T47D (cell line): ENCODE data around the gene ZNF883.
A peak's percentile ranks its signal among the peaks of the same experiment; 100 is the strongest.

Experiments
- DNase-seq, 2 experiments: peaks; one replicate each; pipeline versions ENCODE4 v3.0.0 to v3.0.0-alpha.2; 2011 to 2012; ENCODE audit warnings: low read depth in 1 of 2, low spot score in 1 of 2
- JUND ChIP-seq: IDR thresholded peaks from 2 replicates; pipeline ENCODE4 v1.6.1; 2012; ENCODE audit warnings: low read depth
- in situ Hi-C: cut with HindIII; loops from 2 replicates; pipeline ENCODE4 v1.10.0; 2016; ENCODE audit warnings: low sequenced_read_pairs, low pct_unique_long_range_greater_than_20kb

The ZNF883 gene

DNA sequence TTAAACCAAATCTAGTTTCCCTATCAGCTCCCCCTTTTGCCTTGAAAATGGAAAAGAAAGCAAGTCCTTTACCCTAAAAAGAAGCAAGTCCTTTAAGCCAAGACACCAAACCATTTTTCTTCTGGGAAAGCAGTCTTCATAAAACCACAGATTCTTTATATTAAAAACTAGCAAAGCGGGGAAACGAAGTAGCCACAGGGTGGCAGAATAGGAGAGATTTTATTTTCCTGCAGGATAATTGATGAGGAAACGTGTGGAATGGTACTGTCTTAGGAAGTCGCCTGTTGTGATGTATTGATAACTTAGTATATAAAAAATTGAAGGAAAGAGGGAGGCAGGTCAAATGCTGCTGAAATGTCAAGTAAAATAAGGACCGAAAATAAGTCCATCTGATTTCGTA, 41.1 kb downstream of the ZNF883 start:
- DNase-seq = peak; percentile 33 to 69

DNA sequence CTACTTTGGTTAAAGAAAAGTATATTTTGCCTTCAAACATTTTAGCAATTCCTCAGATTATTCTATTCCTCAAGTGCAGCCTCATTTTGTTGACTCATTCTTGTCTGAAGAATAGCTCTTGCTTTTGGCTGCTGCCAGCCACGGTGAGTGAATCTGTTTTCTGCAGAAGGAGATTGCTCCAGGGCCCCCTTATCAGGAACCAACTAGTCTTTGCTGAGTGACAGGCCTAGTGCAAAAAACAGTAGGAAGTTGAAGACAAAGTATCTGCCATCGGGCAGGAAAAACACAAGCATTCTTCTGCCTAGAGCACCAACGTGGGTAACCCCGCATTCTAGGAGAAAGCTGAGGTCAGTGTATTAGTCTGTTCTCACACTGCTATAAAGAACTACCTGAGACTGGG, 42.3 kb downstream of the ZNF883 start:
- no peak for DNase-seq
- in situ Hi-C loops = no loop called here

More for the DNA sequence above, 41.1 kb downstream of the ZNF883 start:
- in situ Hi-C loops = no loop called here
- no peak for TF ChIP-seq JUND

DNA sequence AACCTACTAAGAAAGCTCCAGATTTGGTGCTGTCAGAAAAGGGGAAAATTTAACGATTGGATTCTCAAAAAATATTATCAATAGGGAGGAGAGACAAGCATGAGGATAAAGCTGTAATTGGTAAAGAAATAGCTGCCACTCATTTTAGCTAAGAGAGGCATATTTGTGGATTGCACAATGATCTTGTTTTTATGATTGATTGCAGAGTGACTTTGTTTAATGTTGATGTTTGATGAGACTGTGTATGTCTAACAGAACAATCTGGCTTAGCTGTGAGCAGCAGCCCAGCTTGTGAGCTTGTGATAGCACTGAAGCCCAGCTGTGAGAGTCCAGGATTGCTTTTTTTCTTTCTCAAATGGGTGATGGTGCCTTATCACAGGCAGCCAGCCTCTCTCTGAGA, 56.4 kb downstream of the ZNF883 start:
- DNase-seq = no peak
- TF ChIP-seq JUND = no peak
- in situ Hi-C loops = no loop called here

More for the DNA sequence above, 42.3 kb downstream of the ZNF883 start:
- TF ChIP-seq JUND = no peak

DNA sequence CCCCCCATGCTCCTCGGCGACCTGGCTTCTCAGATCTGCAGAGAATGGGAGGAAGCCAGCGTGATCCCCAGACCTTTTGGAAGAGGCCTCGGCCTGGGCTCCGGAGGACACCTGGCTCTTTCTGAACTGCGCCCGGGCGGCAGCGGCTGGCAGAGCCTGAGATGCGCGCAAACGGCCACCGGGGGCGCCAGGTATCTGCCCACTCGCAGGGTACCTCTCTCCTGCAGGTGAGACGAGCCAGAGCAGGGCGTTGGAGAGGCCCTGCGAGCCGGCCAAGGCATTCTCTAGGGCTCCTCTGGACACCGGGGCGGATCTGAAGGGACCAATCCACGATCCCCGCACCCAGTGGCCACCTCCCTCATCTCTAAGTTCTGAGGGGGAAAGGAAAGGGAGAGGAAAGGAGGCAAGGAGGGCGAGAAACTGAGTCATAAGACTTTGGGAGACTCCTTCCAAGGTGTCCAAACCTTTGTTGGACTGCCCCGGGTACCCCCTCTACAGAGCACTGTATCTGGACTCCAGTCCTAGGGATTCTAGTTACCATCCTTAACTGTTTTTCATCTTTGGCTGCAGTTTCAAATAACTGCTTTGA, 66.3 kb downstream of the ZNF883 start:
- peak in 1 of 2 experiments; percentile 61 for DNase-seq
- TF ChIP-seq JUND = no peak
- in situ Hi-C loops = no loop called here

DNA sequence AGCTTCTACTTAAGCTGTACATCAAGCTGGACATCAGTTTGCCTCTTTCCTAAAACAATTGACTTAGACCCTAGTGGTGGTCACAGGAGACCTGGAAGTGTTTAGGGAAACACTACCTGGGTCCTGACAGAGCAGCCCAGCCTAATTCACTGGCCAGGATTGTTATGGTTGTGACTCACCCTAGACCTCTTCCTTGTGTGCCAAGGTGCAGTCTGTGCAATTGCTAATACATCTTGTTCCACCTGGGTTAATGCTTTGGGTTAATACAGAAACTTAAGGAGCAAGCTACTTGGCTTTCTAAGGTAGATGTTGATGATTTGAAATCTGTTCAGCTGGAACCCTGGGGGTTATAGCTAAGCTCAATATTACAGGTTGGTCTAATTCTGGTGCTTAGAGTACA, 72.6 kb downstream of the ZNF883 start:
- TF ChIP-seq JUND = no peak
- no peak for DNase-seq
- in situ Hi-C loops = no loop called here

DNA sequence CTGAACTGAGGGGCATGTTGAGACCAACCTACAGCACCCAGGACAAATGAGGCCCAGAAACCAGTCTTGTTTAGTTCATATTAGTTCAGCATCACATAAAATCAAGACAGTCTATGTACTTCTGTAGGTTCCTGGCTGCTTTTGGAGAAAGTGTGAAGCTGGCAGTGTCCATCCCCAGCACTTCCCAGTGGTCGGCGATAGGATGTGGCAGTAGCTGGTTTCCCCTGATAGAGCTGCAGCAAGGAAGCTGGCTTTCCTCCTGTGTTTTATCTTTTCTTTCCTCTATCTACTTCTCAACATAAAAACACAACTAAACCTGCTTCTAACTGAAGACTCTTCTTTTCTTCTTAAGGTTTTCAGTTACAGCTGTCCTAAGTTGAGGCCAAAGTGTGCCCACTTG, 78.3 kb downstream of the ZNF883 start:
- no peak for DNase-seq
- TF ChIP-seq JUND = no peak
- in situ Hi-C loops = no loop called here

DNA sequence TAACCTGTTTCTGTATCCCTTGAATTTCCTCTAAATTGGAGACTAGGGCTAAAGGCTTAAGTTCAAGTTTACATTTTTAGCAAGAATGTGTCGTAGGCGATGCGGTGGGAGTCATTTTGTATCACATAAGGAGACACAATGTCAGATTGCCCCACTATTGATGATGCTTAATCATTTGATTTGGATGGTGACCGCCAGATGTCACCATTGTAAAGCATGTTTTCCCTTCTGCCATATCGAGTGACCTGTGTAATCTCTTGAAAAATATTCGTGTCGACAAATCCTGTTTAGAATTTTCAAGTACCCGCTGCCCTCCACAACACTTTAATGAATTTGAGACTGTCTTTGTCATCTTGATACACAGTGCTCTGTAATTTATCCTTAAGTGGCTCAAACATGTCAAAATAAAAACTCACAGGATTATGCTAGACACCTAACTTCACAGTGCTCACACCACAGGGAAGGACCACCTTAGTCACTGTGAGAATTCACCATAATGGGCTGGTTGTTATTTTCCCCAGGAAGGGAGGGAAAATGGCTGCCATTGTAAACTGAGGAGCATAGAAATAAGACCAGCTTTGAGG, 86.8 kb downstream of the ZNF883 start:
- in situ Hi-C loops = no loop called here
- DNase-seq = peak in 1 of 2 experiments; percentile 70
- no peak for TF ChIP-seq JUND

DNA sequence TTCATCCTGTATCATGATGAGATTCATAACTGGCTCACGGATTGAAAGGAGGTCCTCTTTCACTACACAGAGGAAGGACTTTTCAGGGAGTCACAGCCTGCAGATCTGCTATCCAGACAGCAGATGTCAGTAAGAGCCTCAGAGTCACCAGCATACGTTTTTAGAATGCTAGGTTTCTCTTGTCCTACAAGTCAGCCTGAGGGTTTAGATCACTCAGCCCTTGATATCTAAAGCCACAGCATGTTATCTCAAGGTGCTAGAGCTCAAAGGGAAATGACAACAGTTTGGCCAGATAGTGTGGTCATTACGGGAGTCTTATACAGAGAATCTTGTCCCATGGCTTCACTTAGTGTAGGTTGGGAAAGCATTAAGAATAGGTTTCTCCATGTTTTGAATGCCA, 90.4 kb downstream of the ZNF883 start:
- DNase-seq = peak; percentile 44 to 82
- in situ Hi-C loops = no loop called here
- no peak for TF ChIP-seq JUND

DNA sequence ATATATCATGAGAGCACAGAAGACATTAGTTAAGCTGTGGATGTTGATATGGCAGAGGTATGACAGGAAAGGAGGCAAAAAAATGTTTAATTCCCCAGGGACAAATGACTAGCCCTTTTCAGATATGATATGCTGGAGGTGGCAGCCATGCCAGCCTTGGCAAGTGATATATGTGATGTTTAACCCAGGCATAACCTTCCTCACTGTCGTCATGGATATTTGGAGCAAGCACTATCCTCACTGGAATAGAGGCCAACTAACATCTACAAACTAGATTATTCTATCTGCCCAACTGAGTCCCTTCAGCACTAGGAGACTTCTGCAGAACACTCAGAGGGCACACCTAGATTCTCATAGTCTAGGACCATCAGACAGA, 94.0 kb downstream of the ZNF883 start:
- in situ Hi-C loops = no loop called here
- TF ChIP-seq JUND = no peak
- DNase-seq = no peak

DNA sequence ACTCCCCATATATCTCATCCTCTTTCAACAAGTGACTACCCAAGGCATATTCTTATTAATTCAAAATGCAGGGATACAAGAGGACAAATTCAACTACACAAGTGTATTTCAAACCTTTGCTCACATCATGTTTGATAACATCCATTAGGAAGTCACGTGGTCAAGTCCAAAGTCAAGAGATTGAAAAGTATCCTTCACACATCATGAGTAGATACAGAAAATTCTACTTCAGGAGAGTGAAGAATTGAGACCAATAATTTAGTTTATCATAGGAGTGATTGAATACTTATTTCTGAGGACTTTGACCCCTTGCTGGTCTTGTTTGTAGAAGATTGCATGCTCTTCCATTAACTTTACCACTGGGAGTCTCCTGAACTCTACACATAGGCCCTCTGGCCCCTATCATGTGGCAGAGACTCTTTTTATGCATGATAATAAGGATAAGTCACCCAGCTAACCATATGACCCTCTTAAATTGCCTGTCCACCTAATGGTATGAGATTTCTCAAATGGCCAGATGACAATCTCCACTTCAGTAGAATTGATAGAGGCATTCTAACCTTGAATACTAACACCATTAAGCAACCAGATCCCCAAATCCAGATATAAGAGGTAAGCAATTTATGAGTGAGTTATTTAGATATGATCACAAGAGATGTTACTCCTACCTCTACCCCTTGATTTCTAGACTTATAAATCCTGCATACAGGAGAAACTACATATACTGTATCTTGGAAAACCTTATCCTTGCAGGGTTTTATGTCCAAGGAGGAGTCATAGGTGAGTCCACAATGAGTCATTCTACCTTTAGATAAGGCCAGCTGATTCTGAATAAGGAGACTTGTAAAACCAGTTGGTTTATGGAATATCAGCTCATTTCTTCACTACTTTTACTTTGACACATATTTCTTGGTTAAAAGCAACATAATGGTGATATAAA, 94.7 kb downstream of the ZNF883 start:
- TF ChIP-seq JUND = no peak
- in situ Hi-C loops = no loop called here
- no peak for DNase-seq

DNA sequence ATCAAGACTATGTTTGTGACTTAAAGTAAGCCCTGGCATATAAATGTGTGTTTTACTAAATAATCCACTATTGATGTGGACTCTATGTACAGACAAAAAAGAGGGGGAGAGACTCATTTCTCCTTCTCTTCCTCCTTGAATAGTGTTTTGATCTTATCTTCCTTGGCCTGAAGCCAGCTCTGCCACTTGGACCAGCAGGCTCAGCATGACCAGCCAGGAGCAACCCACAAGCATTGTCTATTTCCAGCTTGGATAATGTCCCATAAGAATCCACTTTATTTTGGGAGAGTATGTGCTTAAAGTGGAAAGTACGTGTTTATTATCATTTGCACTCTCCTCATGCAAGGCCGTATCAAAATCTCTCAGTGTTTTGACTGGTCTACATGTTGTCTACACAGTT, 97.5 kb downstream of the ZNF883 start:
- no peak for TF ChIP-seq JUND
- in situ Hi-C loops = no loop called here
- DNase-seq = peak in 1 of 2 experiments; percentile 69

DNA sequence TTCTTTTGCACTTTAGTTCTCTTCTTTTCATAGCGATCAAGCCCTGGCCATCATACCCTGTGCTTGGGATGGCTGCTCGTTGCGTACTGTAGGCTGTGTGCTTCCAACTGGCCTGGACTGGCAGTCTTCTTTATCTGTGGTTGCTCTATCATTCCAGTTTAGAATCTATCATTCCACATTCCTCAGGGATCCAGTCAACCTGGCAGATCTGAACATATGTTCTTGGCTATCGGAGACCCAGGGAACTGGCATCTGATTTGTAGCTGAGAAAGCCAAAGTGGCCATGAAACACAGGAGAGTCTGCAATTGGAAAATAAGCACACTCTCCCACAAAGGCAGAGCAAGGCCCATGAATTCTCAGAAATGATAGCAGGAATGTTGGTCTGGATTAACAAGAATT, 98.7 kb downstream of the ZNF883 start:
- in situ Hi-C loops = no loop called here
- DNase-seq = no peak
- no peak for TF ChIP-seq JUND

DNA sequence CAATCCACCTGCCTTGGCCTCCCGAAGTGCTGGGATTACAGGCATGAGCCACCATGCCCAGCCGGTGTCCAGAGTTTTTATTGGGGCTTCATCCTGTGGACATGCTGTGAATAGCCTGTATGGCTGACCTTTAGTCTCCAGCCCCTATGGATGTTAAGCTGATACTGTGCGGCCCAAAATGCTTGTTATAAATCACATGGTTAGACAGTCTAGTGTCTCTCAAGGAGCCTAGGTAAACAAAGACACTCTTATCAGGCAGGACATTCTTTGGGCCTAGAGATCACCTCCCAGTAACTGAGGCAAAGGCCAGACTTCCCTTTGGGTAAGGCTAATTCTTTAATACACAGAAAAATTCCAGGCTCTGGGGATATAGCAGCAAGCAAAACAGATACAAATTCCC, 99.4 kb downstream of the ZNF883 start:
- DNase-seq = no peak
- TF ChIP-seq JUND = no peak
- in situ Hi-C loops = no loop called here

DNA sequence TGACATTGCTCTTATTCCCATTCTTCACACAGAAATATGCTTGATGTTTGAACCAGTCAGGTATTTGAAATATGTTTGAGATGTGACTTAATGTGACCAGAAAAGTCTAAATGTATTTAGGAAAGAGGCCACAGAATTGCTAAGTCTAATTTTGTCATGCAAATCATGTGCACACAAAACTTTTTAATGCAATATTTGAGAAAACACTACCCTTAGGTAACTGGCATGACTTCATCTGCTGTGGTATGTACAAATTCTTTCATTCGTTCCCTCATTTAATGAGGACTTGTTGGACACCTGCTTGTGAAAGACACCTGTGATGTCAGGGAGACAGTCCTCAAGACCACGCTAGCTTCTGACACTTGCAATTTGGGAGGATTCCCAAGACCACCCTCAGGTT, 100.3 kb downstream of the ZNF883 start:
- DNase-seq = peak in 1 of 2 experiments; percentile 59
- in situ Hi-C loops = no loop called here
- no peak; the same call in 1 of the 2 replicates for TF ChIP-seq JUND
